Occipital lobe (tissue), 2 donors: ENCODE measurements around the gene TAF4. TPM values are rescaled to one million over a fixed set of nuclear protein-coding genes. Genes with fewer than 3 reads are reported as not detected.

Experiments
- DNase-seq: peaks from one replicate; lab custom pipeline; 2025; lab: John Stamatoyannopoulos, UW
- total RNA-seq: library from RNA; depleted of rRNA; stranded (reverse); fragments of >200 nt; gene quantifications from one replicate; pipeline ENCODE4 v1.2.3, GENCODE V29; 2014

Gene TAF4
- total RNA-seq, 1 donor from 2014 or later = 8.6 TPM

- no peak for DNase-seq
Observed at GRCh38 chr20:61964675-61965605, 100.7 kb downstream of the TAF4 start.

DNA sequence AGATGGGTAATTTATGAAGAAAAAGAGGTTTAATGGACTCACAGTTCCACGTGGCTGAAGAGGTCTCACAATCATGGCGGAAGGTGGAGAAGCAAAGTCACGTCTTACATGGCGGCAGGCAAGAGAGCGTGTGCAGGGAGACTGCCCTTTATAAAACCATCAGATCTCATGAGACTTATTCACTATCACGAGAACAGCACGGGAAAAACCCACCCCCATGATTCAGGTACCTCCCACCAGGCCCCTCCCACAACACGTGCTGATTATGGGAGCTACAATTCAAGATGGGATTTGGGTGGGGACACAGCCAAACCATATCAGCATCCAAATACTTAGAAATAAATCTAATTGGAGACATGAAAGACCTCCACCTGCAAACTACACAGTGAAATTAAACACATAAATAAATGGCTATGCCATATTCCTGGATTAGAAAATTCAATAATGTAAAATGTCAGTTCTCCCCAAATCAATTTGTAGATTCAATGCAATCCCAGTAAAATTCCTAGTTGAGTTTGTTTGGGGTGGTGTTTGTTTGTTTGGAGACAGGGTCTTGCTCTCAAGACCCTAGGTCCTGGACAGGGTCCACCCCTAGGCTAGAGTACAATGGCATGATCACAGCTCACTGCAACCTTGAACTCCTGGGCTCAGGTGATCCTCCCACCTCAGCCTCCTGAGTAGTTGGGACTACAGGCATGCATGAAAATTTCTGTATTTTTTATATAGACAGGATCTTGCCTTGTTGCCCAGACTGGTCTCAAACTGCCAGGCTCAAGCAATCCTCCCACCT is 101.6 kb downstream of the TAF4 start:
- no peak for DNase-seq

GRCh38 chr20:61963149-61963548 is 102.5 kb downstream of the TAF4 start:
- DNase-seq = no peak

DNA sequence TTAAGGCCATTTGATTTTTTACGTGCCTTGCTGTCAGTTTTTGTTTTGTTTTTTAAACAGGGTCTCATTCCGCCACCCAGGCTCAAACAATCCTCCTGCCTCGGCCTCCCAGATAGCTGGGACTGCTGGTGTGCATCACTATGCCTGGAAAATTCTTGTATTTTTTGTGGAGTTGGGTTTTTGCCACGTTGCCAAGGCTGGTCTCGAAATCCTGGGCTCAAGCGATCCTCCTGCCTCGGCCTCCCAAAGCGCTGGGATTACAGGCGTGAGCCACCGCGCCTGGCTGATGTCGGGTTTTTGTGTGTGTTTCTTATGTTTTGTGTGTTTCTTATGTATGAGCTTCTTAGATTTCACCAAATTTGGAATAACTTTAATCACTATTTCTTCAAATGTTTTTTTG is 104.8 kb downstream of the TAF4 start:
- no peak for DNase-seq

DNA sequence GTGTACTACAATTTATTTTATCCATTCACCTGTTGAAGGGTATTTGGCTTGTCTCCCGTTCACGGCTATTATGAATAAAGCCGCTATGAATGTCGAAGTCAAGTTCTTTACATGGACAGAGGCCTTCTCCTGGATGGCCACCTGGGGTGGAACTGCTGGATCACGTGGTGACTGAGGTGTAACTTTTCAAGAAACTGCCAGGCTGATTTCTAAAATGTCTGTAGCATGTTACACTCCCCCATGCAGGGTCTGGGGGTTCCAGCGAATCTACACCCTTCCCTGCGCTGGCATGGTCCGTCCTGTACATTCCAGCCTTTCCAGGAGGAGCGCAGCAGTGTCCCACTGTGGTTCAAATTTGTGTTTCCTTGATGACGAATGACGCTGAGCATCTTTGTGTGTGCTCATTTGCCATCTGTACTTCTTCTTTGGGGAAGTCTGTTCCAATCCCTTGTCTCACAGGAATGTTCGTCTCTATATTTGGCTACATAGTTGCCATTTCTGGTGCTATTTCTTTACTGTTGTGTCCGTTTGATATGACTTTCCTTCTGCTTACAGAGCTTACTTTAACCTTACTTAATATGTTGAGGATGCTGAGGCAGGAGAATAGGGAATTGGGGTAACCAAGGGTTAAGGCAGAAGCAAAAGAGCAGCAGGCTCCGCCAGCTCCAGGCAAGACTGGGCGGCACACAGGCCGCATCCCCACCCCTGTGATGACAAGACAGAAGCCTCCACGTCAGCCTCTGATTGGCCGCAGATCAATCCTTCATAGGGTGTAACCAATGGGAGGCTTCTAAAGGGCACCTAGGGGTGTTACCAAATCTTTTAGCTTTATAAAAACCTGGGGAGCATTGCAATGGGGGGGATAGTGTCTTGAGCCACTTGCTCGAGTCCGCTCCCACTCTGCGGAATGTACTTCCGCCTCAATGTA is 106.6 kb downstream of the TAF4 start:
- peak; percentile 61 for DNase-seq

DNA sequence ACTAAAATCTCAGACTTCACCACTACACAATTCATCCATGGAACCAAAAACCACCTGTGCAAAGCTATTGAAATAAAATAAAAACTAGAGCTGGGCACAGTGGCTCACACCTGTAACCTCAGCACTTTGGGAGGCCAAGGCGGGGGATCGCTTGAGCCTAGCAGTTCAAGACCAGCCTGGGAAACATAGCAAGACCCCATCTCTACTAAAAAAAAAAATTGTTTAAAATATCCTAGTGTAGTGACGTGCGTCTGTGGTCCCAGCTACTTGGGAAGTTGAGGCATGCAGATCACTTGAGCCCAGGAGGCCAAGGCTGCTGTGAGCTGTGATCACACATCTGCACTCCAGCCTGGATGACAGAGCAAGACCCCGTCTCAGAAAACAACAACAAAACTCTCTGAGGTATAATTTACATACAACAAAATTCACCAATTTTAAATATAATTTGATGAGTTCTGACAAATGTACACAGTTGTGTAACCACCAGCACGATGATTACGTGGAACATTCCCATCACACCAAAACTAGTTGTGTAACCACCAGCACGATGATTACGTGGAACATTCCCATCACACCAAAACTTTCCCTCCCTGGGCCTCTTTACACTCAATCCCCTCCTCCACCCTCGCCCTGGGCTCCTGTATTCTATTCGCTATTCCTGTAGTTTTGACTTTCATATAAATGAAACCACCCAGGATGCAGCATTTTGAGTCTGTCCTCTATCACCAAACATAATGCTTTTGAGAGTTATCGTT is 107.5 kb downstream of the TAF4 start:
- DNase-seq = no peak

DNA sequence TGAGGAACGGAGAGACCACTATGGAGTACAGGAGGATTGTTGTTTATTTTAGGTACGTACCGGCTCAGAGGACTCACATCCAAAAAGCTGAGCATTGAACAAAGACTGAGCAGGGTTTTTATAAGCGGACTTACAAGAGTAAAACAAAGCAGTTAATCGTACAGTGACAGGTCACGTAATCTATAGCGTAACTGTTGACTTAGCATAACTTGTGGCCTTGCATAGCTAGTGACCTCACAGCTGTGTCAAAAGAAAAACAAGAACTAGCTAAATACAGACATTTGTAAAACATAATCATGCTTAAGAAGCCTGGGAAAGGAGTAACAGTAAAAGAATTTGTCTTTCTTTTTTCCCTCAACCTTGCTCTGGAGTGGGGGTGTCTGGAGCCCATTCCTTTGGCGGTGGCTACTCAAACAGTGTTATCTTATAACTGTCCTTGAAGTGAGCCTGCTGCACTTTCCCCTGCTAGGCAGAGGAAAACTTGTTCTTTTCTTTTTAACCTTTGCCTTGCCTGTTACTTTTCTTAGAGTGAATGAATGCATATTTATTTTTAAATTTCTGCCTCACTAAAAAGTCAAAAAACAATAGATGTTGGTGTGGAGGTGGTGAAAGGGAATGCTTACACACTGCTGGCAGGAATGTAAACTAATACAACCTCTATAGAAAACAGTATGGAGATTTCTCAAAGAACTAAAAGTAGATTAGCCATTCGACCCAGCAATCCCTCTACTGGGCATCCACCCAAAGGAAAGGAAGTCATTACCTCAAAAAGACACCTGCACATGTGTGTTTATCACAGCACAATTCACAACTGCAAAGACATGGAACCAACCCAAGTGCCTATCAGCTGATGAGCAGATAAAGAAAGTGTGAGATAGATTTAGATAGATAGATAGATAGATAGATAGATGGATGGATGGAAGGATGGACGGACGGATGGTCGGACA is 109.0 kb downstream of the TAF4 start:
- no peak for DNase-seq

- DNase-seq = no peak
Observed at GRCh38 chr20:61955668-61956395, 109.8 kb downstream of the TAF4 start.

- DNase-seq = no peak
Observed at GRCh38 chr20:61954276-61955021, 111.2 kb downstream of the TAF4 start.

DNA sequence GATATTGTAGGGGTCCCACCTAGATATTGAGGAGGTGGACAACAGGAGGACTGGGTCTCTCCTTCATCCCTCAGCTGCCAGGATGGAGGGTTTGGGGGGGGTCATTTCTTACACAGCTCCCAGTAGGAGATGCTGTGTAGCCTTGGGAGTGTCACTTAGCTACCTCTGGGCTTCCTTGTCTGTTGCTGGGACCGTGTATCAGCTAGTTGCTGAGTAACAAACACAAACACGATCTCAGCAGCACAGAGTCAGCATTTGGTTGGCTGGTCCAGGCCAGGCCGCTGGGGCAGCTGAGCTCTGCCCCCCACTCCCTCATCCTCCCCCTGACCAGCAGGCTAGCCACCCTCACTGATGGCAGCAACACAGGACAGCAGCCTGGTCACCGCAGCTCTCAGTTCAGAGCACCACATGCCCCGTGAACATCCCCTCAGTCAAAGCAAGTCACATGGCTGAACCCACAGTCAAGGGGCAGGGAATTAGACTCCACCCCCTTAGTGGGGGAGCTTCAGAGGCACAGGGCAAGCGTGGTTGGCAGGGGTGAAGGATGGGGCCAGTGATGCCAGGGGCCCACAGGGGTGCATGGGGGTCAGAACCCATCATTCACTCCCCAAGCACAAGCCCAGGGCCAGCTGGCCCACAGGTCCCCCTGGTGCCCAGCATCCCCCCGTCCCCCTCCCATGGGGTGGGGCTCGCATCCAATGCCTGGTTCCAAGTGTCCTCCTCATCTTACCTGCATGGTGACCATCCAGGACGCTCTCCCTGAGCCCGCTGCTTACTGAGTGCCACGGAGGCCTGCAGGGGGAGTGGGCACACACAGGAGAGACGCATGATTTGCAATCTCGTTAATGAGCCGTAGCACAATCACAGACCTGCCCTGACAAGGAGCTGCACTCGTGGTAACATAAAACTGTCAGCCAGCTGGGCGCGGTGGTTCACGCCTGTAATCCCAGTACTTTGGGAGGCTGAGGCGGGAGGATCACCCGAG is 112.4 kb downstream of the TAF4 start:
- DNase-seq = no peak

- no peak for DNase-seq
Observed at GRCh38 chr20:61951695-61952533, 113.8 kb downstream of the TAF4 start.

DNA sequence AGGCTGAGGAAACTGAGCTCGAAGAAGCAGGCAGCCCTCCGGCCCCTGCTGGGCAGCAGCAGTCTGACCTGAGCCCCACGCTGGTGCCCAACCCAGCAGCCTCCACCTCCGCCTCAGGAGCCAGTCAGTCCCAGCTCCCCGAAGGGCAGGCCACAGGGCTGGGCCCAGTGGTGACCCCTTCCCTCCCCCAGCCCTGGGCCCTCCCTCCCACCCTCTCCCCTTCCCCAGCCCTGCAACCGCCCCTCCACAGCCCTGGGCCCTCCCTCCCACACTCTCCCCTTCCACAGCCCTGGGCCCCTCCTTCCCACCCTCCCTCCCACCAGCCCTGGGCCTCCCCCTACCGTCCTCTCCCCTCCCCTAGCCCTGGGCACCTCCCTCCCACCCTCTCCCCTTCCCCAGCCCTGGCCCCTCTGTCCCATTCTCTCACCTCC is 115.0 kb downstream of the TAF4 start:
- DNase-seq = no peak

DNA sequence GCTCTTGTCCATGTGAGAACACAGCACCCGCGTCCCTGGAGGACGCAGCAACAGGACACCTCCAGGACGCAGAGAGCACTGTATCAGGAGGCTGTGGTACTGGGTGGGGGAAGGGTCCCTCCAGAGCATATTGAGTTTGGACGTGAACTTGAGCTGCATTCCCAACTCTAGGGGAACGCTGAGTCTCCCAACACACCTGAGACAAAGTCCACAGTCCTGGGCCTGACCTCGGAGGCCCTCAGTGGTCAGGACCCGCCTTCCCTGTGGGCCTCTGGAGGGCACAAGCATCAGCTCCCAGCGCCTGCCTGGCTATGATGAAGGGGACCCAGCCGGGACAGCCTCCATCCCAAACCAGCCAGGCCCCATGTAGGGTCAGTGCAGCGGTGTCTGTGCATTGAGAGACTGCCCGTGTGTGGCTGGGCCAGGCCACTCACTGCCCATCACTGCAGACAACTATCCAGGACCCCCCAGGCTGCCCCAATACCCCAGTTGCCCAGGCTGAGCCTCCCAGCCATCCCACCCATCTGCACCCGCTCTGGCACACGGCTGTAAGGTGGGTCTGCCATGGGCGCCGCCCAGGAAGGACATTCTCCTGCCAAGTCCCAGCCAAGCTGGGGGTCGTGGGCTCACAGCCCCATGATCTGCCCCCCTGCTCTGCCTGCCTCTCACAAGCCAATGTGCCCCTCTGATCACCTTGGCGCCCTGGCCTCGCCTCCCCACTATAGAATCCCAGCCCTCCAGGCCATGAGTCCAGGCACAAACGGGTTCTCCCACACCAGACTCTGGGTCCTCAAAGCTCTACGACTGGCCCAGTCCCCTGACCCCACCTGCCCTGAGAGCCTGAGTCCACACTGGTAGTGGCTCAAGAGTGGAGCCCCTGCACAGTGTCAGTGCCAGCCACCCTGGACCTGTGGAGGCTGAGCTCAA is 115.7 kb downstream of the TAF4 start:
- no peak for DNase-seq

GRCh38 chr20:61949363-61949713 is 116.3 kb downstream of the TAF4 start:
- no peak for DNase-seq
